ENCODE measurements around the gene SLC1A7. TPM values are rescaled to one million over a fixed set of nuclear protein-coding genes. Genes with fewer than 3 reads are reported as not detected.

The SLC1A7 gene
- total RNA-seq, 4 donors from 2014 or later: 0.45 to 3.7 (median 0.84) TPM

DNA sequence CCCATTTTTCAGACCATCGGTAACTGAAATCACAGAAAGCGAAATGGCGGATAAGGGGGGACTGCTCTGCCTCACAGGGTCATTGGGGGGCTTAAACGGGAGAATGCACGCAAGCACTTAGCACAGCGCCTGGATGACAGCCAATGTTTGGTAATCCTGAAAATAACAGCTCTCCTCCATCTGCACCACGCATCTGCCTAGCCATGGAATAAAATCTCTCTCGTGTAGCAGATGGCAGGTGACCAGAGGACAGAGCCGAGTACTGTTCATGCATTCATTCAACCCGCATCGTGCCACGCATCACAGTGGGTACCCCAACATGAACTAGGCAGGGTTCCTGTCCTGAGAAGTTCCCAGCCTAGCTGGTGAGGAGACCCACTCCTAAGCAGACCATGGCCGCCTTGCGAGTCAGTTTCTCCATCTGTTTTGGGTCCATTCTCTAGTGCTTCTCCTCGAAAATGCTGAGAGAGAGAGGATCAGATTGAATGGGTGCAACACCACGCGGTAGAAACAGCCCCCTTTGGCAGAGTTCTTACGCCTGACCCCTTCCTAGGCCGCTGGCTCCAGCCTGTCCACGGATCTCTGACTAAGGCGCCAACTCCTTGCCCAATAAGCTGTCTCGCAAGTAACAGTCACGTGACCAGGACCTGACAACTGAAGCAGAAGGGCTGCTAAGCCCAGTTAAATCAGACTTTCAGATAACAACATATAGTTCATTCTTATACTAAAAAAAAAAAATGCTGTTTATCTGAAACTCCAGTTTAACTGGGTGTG, 7.3 kb downstream of the SLC1A7 start:
- no peak for DNase-seq (ENCODE audit: extremely low spot score)
- WGBS: 76% methylated on average over 20 of the region's 23 CpGs
- H3K4me3 ChIP-seq: no peak overlapping the region
- no peaks in the 10 kb centered on the region for H3K27me3 ChIP-seq
- intact Hi-C loops (cut with DNase I): no loop called here
- TF ChIP-seq CTCF (IDR thresholded peaks at IDR 0.05) (no peak), EP300 (IDR thresholded peaks at IDR 0.05) (no peak), POLR2A (IDR thresholded peaks at IDR 0.05; ENCODE audit: low read depth) (no peak), POLR2AphosphoS5 (IDR thresholded peaks at IDR 0.05) (peak in 1 of 2 donors; percentile 29)
- peaks cover 0 to 6% (median 0%) of the 10 kb centered on the region in 4 donors for H3K9me3 ChIP-seq
- H3K4me1 ChIP-seq: peaks cover 4 to 32% (median 25%) of the 10 kb centered on the region in 4 donors
- H3K27ac ChIP-seq (replicated peaks in 1 of 4): peak overlapping the region in 3 of 4 donors; percentile 13 to 40 (median 17)
- H3K36me3 ChIP-seq: no peaks in the 10 kb centered on the region

DNA sequence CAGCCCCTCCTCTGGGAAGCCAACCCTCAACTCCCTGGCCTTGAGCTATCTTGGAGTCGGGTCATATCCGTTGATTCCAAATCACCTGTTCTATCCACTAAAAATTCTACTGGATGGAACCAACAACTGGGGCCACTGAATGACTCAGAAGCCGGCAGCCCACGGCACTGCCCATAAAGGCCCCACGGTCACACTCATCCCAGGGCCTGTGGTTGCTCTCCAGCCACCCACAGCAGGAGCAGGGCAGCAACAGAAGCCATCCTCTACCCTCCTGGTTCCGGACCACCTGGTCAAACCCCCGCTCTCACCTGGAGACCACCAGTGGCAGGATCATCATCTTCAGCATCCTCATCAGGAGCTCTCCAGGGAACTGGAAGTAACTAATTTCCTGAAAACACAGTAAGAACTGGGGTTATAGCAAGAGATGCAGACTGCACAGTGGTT, 8.4 kb downstream of the SLC1A7 start:
- 99% methylated on average over 7 of the region's 7 CpGs for WGBS
- TF ChIP-seq POLR2AphosphoS5 (IDR thresholded peaks at IDR 0.05) (no peak), EP300 (IDR thresholded peaks at IDR 0.05) (no peak)
- H3K36me3 ChIP-seq: no peaks in the 10 kb centered on the region
- peaks cover 0 to 6% (median 0%) of the 10 kb centered on the region in 4 donors for H3K9me3 ChIP-seq
- DNase-seq (ENCODE audit: extremely low spot score): no peak
- H3K4me3 ChIP-seq: no peak overlapping the region
- H3K4me1 ChIP-seq: peaks cover 4 to 35% (median 26%) of the 10 kb centered on the region in 4 donors
- no peak overlapping the region for H3K27ac ChIP-seq (replicated peaks in 1 of 4)
- H3K27me3 ChIP-seq: no peaks in the 10 kb centered on the region
- intact Hi-C loops (cut with DNase I): no loop called here

DNA sequence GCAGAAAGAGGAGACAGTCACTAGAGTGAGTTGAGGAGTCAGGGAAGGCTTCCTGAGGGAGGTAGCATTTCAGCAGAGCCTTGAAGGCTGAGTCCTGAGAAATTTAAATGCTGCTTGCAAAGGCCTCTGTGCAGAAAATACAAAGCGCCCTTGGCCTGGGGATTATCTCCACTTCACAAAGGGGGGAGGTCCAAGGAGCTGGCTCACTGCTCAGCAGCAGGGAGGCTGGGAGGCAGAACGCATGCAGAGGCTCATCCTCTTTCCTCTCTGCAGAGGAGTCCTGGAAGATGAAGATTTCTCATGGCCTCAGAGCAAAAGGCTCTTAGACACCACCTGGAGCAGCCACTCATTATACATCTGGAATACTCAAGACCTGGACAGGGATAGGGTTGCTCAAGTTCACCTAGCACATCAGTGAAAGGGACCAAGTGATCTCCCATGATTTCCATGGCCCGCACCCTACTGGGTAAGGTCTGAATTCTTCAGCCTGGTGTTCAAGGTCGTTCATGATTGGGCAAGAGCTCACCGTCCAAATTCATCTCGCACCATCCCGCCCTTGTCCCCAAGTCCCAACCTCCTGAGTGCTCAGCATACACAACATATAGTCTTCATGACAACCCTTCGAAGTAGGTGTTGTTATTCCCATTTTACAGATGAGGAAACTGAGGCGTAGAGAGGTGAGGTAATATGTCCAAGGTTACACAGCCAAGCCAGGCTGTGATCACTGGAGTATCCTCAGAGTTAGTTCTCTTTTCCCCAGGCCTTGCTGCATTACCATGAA, 9.0 kb downstream of the SLC1A7 start:
- TF ChIP-seq CTCF (IDR thresholded peaks at IDR 0.05): no peak
- no peak for TF ChIP-seq EP300 (IDR thresholded peaks at IDR 0.05)
- TF ChIP-seq POLR2AphosphoS5 (IDR thresholded peaks at IDR 0.05): no peak
- no peak for TF ChIP-seq POLR2A (IDR thresholded peaks at IDR 0.05; ENCODE audit: low read depth)
- Histone ChIP-seq H3K27ac (replicated peaks in 1 of 4) (no peak overlapping the region), H3K27me3 (no peaks in the 10 kb centered on the region), H3K4me3 (no peak overlapping the region), H3K4me1 (peaks cover 4 to 35% (median 26%) of the 10 kb centered on the region in 4 donors), H3K36me3 (no peaks in the 10 kb centered on the region), H3K9me3 (peaks cover 0 to 6% (median 0%) of the 10 kb centered on the region in 4 donors)
- DNase-seq (ENCODE audit: extremely low spot score): no peak
- intact Hi-C loops (cut with DNase I): no loop called here
- WGBS: 84% methylated on average over 9 of the region's 9 CpGs

DNA sequence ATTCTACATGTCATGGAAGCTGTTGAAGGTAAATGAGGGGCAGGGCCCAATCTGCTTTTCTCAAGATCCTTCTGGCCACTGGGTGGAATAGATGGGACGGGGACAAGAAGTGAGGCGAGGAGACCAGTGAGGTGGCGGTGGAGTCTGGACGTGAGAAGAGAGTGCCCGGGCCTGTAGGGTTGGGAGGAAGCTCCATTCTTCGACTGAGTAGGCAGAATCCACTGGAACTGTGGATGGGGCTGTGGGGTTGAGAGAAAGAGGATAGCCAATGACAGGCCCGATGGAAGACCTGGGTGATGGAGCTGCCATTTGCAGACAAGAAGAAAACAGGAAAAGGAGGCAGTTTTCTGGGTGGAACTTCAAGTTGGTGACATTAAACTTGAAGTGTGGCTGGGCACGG, 10.3 kb downstream of the SLC1A7 start:
- intact Hi-C loops (cut with DNase I): no loop called here
- Histone ChIP-seq H3K9me3 (no peaks in the 10 kb centered on the region), H3K4me3 (no peak overlapping the region), H3K27me3 (no peaks in the 10 kb centered on the region), H3K27ac (replicated peaks in 1 of 4) (peak overlapping the region in 2 of 4 donors; percentile 55 to 58), H3K36me3 (no peaks in the 10 kb centered on the region), H3K4me1 (peaks cover 4 to 35% (median 28%) of the 10 kb centered on the region in 4 donors)
- no peak for TF ChIP-seq POLR2A (IDR thresholded peaks at IDR 0.05; ENCODE audit: low read depth)
- no peak for TF ChIP-seq CTCF (IDR thresholded peaks at IDR 0.05)
- TF ChIP-seq EP300 (IDR thresholded peaks at IDR 0.05): no peak
- no peak for TF ChIP-seq POLR2AphosphoS5 (IDR thresholded peaks at IDR 0.05)
- no peak for DNase-seq (ENCODE audit: extremely low spot score)
- 89% methylated on average over 8 of the region's 8 CpGs for WGBS

DNA sequence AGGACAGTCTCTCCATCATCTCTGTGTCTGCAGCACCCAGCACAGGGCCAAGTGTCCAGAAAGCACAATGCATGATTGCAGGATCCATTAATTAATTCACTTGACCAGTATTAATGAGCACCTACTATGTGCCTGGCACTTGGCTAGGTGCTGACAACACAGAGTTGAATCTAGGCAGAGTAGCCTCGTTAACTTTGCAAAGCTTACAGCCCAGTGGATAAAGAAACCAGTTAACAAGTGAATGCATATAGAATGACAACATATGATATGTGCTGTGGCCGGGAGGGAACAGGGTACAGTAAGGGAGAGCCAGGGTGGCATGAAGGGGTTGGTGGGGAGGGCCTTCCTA, 10.9 kb downstream of the SLC1A7 start:
- no peaks in the 10 kb centered on the region for H3K9me3 ChIP-seq
- H3K27ac ChIP-seq (replicated peaks in 1 of 4): peak overlapping the region in 2 of 4 donors; percentile 55 to 58
- TF ChIP-seq POLR2A (IDR thresholded peaks at IDR 0.05; ENCODE audit: low read depth) (no peak), CTCF (IDR thresholded peaks at IDR 0.05) (no peak), EP300 (IDR thresholded peaks at IDR 0.05) (no peak), POLR2AphosphoS5 (IDR thresholded peaks at IDR 0.05) (no peak)
- DNase-seq (ENCODE audit: extremely low spot score): no peak
- H3K36me3 ChIP-seq: no peaks in the 10 kb centered on the region
- no peaks in the 10 kb centered on the region for H3K27me3 ChIP-seq
- peaks cover 4 to 35% (median 28%) of the 10 kb centered on the region in 4 donors for H3K4me1 ChIP-seq
- intact Hi-C loops (cut with DNase I): no loop called here
- no peak overlapping the region for H3K4me3 ChIP-seq
- 78% methylated on average over 2 of the region's 2 CpGs for WGBS

Data from esophagus muscularis mucosa (tissue), 4 donors.